Mesothelial cell of epicardium (in vitro differentiated cells): ENCODE results near the gene CREB3. TPM values are rescaled to one million over a fixed set of nuclear protein-coding genes. Genes with fewer than 3 reads are reported as not detected.

ENCODE experiments used
- DNase-seq, 2 experiments: peaks; one replicate each; pipeline ENCODE4 v3.0.0; 2021; ENCODE audit warnings: low spot score in 2 of 2; ENCODE audit not compliant: unreplicated experiment in 2 of 2
- H3K27ac Mint-ChIP-seq: 2 replicates; pipeline ENCODE4 v1.8.0; 2021; ENCODE audit warnings: mixed read lengths
- H3K27me3 Mint-ChIP-seq: 2 replicates; pipeline ENCODE4 v1.8.0; 2021; ENCODE audit warnings: low read depth, mixed read lengths
- H3K36me3 Mint-ChIP-seq: 2 replicates; pipeline ENCODE4 v1.8.0; 2021; ENCODE audit warnings: mixed read lengths
- H3K4me1 Mint-ChIP-seq: 2 replicates; pipeline ENCODE4 v1.8.0; 2021; ENCODE audit warnings: mixed read lengths
- H3K4me3 Mint-ChIP-seq: 2 replicates; pipeline ENCODE4 v1.8.0; 2021; ENCODE audit warnings: mild to moderate bottlenecking, moderate library complexity, mixed read lengths
- H3K9me3 Mint-ChIP-seq: 2 replicates; pipeline ENCODE4 v1.8.0; 2021; ENCODE audit warnings: mixed read lengths
- total RNA-seq: library from RNA; stranded (reverse); gene quantifications from 3 replicates; pipeline ENCODE4 v1.2.1, GENCODE V29; 2021
- TF ChIP-seq, protein P1 (sequence below): fragments of 200-600 bp; sonication (generic); IDR thresholded peaks from one replicate; pipeline ENCODE4 v1.5.0; 2021; ENCODE audit warnings: antibody characterized with exemption; ENCODE audit not compliant: unreplicated experiment

The CREB3 gene
- total RNA-seq, 1 donor from 2014 or later, result 29.1 TPM

DNA sequence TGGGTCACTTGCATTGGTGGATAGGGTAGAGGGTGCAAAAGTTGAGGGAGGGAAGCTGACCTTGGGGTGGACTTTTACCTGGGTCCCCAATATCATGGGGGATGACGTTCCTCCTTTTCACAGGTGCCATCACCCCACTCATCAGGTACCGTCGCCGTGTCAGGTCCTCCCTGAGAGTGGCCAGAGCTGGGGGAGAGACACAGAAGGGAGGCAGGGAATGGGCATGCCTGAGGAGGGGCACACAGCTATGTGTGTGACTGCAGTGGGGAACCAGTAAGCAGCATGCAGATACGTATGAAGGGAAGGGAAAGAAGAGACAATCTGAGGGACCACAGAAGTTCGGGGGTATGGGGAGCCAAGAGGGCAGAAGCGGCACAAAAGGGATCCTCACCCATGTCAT lies 6.5 kb downstream of the CREB3 start:
- Mint-ChIP-seq H3K27ac (no peak overlapping the region), H3K4me1 (no peaks in the 10 kb centered on the region), H3K4me3 (no peak overlapping the region), H3K27me3 (no peaks in the 10 kb centered on the region), H3K9me3 (no peaks in the 10 kb centered on the region), H3K36me3 (peaks cover 17% of the 10 kb centered on the region)
- TF ChIP-seq, protein P1, sequence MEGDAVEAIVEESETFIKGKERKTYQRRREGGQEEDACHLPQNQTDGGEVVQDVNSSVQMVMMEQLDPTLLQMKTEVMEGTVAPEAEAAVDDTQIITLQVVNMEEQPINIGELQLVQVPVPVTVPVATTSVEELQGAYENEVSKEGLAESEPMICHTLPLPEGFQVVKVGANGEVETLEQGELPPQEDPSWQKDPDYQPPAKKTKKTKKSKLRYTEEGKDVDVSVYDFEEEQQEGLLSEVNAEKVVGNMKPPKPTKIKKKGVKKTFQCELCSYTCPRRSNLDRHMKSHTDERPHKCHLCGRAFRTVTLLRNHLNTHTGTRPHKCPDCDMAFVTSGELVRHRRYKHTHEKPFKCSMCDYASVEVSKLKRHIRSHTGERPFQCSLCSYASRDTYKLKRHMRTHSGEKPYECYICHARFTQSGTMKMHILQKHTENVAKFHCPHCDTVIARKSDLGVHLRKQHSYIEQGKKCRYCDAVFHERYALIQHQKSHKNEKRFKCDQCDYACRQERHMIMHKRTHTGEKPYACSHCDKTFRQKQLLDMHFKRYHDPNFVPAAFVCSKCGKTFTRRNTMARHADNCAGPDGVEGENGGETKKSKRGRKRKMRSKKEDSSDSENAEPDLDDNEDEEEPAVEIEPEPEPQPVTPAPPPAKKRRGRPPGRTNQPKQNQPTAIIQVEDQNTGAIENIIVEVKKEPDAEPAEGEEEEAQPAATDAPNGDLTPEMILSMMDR, result no peak
- DNase-seq, result no peak

DNA sequence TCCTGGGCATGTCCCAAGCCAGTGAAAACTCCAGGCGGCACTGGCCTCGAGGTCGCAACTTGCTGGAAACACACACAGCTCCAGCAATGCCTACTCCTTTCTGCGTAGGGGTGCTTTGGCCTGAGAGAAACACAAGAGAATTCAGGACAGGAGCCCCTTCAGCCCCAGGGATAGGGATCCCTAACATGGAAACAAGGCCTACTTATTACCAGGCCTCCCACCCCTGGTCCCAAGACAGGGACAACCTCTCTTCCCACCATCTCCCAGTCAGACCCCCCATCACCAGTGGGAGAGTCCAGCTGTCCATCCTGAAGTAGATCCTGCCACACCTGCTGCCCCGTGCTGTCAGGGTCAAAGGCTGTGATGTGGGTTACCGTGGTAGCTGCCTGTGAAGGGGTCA lies 7.8 kb downstream of the CREB3 start:
- Mint-ChIP-seq H3K4me1 (no peaks in the 10 kb centered on the region), H3K4me3 (no peak overlapping the region), H3K36me3 (peaks cover 14% of the 10 kb centered on the region), H3K27ac (no peak overlapping the region), H3K9me3 (no peaks in the 10 kb centered on the region), H3K27me3 (no peaks in the 10 kb centered on the region)
- TF ChIP-seq, protein P1, result no peak
- no peak for DNase-seq

GRCh38 chr9:35741740-35742139 lies 9.3 kb downstream of the CREB3 start:
- Mint-ChIP-seq H3K27ac (no peak overlapping the region), H3K4me3 (no peak overlapping the region), H3K27me3 (no peaks in the 10 kb centered on the region), H3K9me3 (no peaks in the 10 kb centered on the region), H3K36me3 (peaks cover 14% of the 10 kb centered on the region), H3K4me1 (peaks cover 11% of the 10 kb centered on the region)
- TF ChIP-seq, protein P1, result no peak
- no peak for DNase-seq

GRCh38 chr9:35743452-35743851 lies 11.0 kb downstream of the CREB3 start:
- TF ChIP-seq, protein P1, result no peak
- no peak overlapping the region for H3K4me3 Mint-ChIP-seq

DNA sequence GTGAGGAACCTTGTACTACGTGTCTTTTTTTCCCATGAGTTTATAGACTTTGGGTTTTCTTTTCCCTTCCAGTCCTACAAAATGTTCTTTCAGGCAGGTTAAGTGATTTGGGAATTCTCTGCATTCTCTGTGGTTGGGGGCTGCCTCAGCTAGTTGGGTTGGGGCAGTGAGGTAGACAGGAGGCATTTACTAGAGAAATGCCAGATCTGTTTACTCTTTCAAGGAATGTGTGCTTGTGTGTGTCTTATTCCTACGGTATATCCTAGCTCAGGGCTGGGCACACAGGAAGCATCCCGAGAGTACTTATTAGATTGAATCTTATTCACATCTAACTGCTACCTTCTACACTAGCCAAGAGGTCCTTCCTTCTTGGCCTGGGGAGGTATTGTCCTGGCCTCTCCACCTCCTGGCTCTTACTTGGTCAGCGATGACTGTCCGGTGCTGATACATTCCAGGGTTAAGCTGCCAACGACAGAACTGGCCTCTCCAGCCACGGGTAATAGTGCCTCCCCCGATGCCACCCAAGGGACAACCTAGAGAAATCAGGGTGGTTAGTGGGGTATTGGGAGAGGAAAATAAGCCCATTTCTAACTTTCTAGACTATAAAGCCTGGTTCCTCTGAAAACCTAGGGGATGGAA lies 11.5 kb downstream of the CREB3 start:
- H3K9me3 Mint-ChIP-seq, result no peaks in the 10 kb centered on the region
- peaks cover 7% of the 10 kb centered on the region for H3K36me3 Mint-ChIP-seq
- DNase-seq, result no peak
- H3K27ac Mint-ChIP-seq, result no peak overlapping the region
- TF ChIP-seq, protein P1, result no peak
- H3K4me3 Mint-ChIP-seq, result no peak overlapping the region
- peaks cover 27% of the 10 kb centered on the region for H3K4me1 Mint-ChIP-seq
- H3K27me3 Mint-ChIP-seq, result no peaks in the 10 kb centered on the region

More at GRCh38 chr9:35743452-35743851, 11.0 kb downstream of the CREB3 start:
- Mint-ChIP-seq H3K27ac (no peak overlapping the region), H3K9me3 (no peaks in the 10 kb centered on the region), H3K4me1 (peaks cover 27% of the 10 kb centered on the region), H3K36me3 (peaks cover 11% of the 10 kb centered on the region), H3K27me3 (no peaks in the 10 kb centered on the region)
- DNase-seq, result no peak

DNA sequence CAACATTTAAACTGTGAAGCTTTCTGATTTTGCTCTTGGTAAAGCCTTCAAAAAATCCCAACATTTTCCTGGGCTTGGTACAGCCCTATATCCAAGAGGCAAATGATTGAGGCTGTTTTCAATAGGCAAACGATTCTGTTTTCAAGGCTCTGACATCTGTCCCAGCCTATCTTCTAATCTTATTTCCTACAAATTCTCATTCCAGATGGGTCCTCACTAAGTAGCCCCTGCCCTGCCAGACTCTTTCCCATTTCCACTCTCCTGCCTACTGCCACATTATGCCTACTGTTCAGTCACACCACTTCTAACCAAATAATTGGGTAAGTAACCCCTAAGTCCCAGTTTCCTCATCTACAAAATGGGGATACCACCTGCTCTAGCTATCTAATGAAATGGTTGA lies 13.1 kb downstream of the CREB3 start:
- Mint-ChIP-seq H3K4me1 (peaks cover 35% of the 10 kb centered on the region), H3K4me3 (no peak overlapping the region), H3K9me3 (no peaks in the 10 kb centered on the region), H3K36me3 (peaks cover 6% of the 10 kb centered on the region), H3K27me3 (no peaks in the 10 kb centered on the region), H3K27ac (no peak overlapping the region)
- DNase-seq, result no peak
- TF ChIP-seq, protein P1, result no peak
